Endothelial cell of umbilical vein (primary cell): Measurements from ENCODE around the gene SSC4D. TPM values are rescaled to one million over a fixed set of nuclear protein-coding genes. Genes with fewer than 3 reads are reported as not detected.
A peak's percentile ranks its signal among the peaks of the same experiment; 100 is the strongest.

Source experiments
- BruUV-seq: library from RNA; stranded (reverse); fragments of 400-500 nt; replicated peaks from 2 replicates; lab custom pipeline; 2021; lab: Mats Ljungman, UMichigan
- CTCF ChIA-PET: fragments of 300-600, 350-600 bp; sonication (Branson Sonifier 250); formaldehyde crosslinking; loops from one replicate; lab custom pipeline; 2021; ENCODE audit warnings: antibody characterized with exemption, inconsistent platforms; lab: Charles Lee
- POLR2A ChIA-PET: fragments of 300-600, 350-600 bp; sonication (Branson Sonifier 250); formaldehyde crosslinking; loops from one replicate; lab custom pipeline; 2021; ENCODE audit warnings: antibody characterized with exemption, inconsistent platforms; lab: Charles Lee
- DNase-seq: peaks from one replicate; pipeline ENCODE4 v3.0.0-alpha.2; 2011; ENCODE audit warnings: low read depth, low spot score
- FAIRE-seq: peaks from 2 replicates; lab custom pipeline; 2011; peaks lifted over from hg19 to GRCh38; lab: Jason Lieb, UNC
- H2AFZ ChIP-seq: 2 replicates; pipeline ENCODE4 v1.6.0; 2012; ENCODE audit warnings: low read depth, low read length, control low read depth, inconsistent platforms
- H3K27ac ChIP-seq: 2 replicates; pipeline ENCODE4 v1.5.1; 2011; ENCODE audit warnings: low read depth, mild to moderate bottlenecking, control low read depth, low read length, moderate library complexity; ENCODE audit not compliant: insufficient read depth
- H3K27me3 ChIP-seq, 2 experiments: 2 replicates each; pipeline versions ENCODE4 v1.6.0 to v1.6.1; 2011; ENCODE audit warnings: low read length in 2 of 2, mixed read lengths in 1 of 2; ENCODE audit not compliant: control insufficient read depth in 2 of 2, insufficient read depth in 2 of 2
- H3K36me3 ChIP-seq, 2 experiments: 2 replicates in 1 of 2; 3 replicates in 1 of 2; pipeline ENCODE4 v1.5.1; 2011; ENCODE audit warnings: low read length in 2 of 2, mild to moderate bottlenecking in 1 of 2, moderate library complexity in 1 of 2; ENCODE audit not compliant: control insufficient read depth in 2 of 2, insufficient read depth in 2 of 2; ENCODE audit errors: extremely low read depth in 1 of 2
- H3K4me1 ChIP-seq: 3 replicates; pipeline ENCODE4 v1.5.1; 2011; ENCODE audit warnings: mild to moderate bottlenecking, low read length; ENCODE audit not compliant: control insufficient read depth, insufficient read depth; ENCODE audit errors: extremely low read depth
- H3K4me2 ChIP-seq: 2 replicates; pipeline ENCODE4 v1.6.1; 2011; ENCODE audit warnings: low read length, control low read depth, mixed read lengths; ENCODE audit not compliant: insufficient read depth
- H3K4me3 ChIP-seq, 3 experiments: fragments of 200-600 bp in 1 of 3; sonication (generic), shearing (Covaris generic) in 1 of 3; replicated peaks in 1 of 3; 2 replicates each; pipeline ENCODE4 v1.5.1; 2011 to 2016; ENCODE audit warnings: control low read depth in 3 of 3, low read length in 3 of 3, mild to moderate bottlenecking in 2 of 3, inconsistent platforms in 1 of 3, low read depth in 1 of 3, moderate library complexity in 1 of 3; ENCODE audit not compliant: insufficient read depth in 1 of 3
- H3K79me2 ChIP-seq: 2 replicates; pipeline ENCODE4 v1.6.0; 2012; ENCODE audit warnings: low read length, inconsistent platforms; ENCODE audit not compliant: control insufficient read depth, insufficient read depth
- H3K9ac ChIP-seq: replicated peaks from 2 replicates; pipeline ENCODE3; 2011; ENCODE audit warnings: low read length, control low read depth; ENCODE audit not compliant: insufficient read depth; ENCODE audit errors: extremely low read depth
- H3K9me1 ChIP-seq: replicated peaks from 3 replicates; pipeline ENCODE4 v1.6.0; 2011; ENCODE audit warnings: mild to moderate bottlenecking, low read length; ENCODE audit not compliant: control insufficient read depth, insufficient read depth; ENCODE audit errors: extremely low read depth
- H3K9me3 ChIP-seq: replicated peaks from 2 replicates; pipeline ENCODE4 v1.5.1; 2012; ENCODE audit warnings: low read length, inconsistent platforms; ENCODE audit not compliant: control insufficient read depth, insufficient read depth
- H4K20me1 ChIP-seq: replicated peaks from 2 replicates; pipeline ENCODE3; 2011; ENCODE audit warnings: mild to moderate bottlenecking, low read length; ENCODE audit not compliant: control insufficient read depth, insufficient read depth; ENCODE audit errors: extremely low read depth
- EZH2 ChIP-seq: IDR thresholded peaks from 2 replicates; pipeline ENCODE4 v1.6.1; 2012; ENCODE audit warnings: borderline replicate concordance, low read depth, mild to moderate bottlenecking, moderate library complexity, low read length, inconsistent platforms; ENCODE audit not compliant: severe bottlenecking
- FOS ChIP-seq: IDR thresholded peaks from 2 replicates; pipeline ENCODE4 v1.6.1; 2011; ENCODE audit warnings: mild to moderate bottlenecking, low read length, moderate library complexity, borderline replicate concordance; ENCODE audit not compliant: insufficient read depth
- GATA2 ChIP-seq: IDR thresholded peaks from 2 replicates; pipeline ENCODE4 v1.7.0; 2011; ENCODE audit warnings: low read depth, mild to moderate bottlenecking, moderate library complexity, mixed read lengths, low read length; ENCODE audit not compliant: insufficient read length, insufficient read depth
- JUN ChIP-seq: IDR thresholded peaks from 2 replicates; pipeline ENCODE4 v1.6.1; 2011; ENCODE audit warnings: borderline replicate concordance, low read depth; ENCODE audit not compliant: insufficient read length, insufficient read depth
- MYC ChIP-seq: IDR thresholded peaks from one replicate; pipeline ENCODE4 v1.6.1; 2011; ENCODE audit warnings: mild to moderate bottlenecking, low read depth, low read length
- POLR2A ChIP-seq: IDR thresholded peaks from 2 replicates; pipeline ENCODE4 v1.6.1; 2012; ENCODE audit warnings: low read depth, mild to moderate bottlenecking, control low read depth, low read length
- POLR2AphosphoS5 ChIP-seq: IDR thresholded peaks from 2 replicates; pipeline ENCODE4 v1.6.1; 2012; ENCODE audit warnings: low read depth, mild to moderate bottlenecking, control low read depth, low read length, moderate library complexity; ENCODE audit not compliant: insufficient read depth
- dilution Hi-C: fragments of 300-500 bp; cut with MboI; formaldehyde crosslinking; loops from one replicate; pipeline ENCODE4 v1.15.0; 2019; ENCODE audit warnings: low sequenced_read_pairs; ENCODE audit not compliant: extremely low pct_ligation_motif_present
- intact Hi-C: fragments of 100-400 bp; cut with micrococcal nuclease; formaldehyde crosslinking; loops from one replicate; pipeline ENCODE4 v1.10.0; 2022
- polyA plus RNA-seq, 4 experiments: library from polyadenylated mRNA; depleted of rRNA in 3 of 4; stranded (reverse) in 3 of 4; unstranded in 1 of 4; fragments of >200 nt; gene quantifications; 2 replicates each; pipeline versions ENCODE4 v1.2.1 to v1.2.3, GENCODE V29; 2011 to 2012; ENCODE audit warnings: missing spikeins in 1 of 4
- total RNA-seq: library from RNA; stranded (reverse); gene quantifications from 2 replicates; pipeline ENCODE4 v1.2.3, GENCODE V29; 2021
- TF ChIP-seq, protein P1 (sequence below): IDR thresholded peaks from 2 replicates; pipeline ENCODE4 v1.6.1; 2011; ENCODE audit not compliant: insufficient read depth, insufficient read length
- TF ChIP-seq, protein P2 (sequence below), 2 donors: IDR thresholded peaks; 1 replicate in 1 of 2; 2 replicates in 1 of 2; pipeline ENCODE4 v1.5.1; 2011; ENCODE audit warnings: low read length in 2 of 2, mild to moderate bottlenecking in 2 of 2, moderate library complexity in 2 of 2, control low read depth in 1 of 2, inconsistent platforms in 1 of 2, low read depth in 1 of 2; ENCODE audit not compliant: insufficient read depth in 1 of 2; ENCODE audit errors: extremely low read depth in 1 of 2

The SSC4D gene
- total and polyA plus RNA-seq, 2 donors (not counting 3 experiments of a cell fraction or from before 2014, with no cell fraction given): 0.46 to 0.88 TPM

DNA sequence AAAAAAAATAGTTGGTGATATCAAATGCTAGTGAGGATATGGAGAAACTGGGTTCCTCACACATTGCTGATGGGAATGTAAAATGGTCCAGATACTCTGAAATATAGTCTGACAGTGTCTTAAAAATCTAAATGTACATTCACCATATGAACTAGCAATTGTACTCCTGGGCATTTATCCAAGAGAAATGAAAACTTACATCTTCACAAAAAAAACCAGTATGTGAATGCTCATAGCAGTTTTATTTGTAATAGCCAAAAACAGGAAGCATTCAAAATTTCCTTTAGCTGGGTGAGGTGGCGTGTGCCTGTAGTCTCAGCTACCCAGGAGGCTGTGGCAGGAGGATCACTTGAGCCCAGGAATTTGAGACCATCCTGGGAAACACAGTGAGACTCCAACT, 2.1 kb upstream of the SSC4D start:
- ChIA-PET CTCF (interaction anchor here (0.6 to 2.0 kb wide), 4 partner anchors 10 to 108 kb away, joined by 3 to 6 read pairs (median 4); no protein-coding TSS in a partner anchor), POLR2A (interaction anchor here (1.1 kb wide), 1 partner anchor 12 kb away, joined by 3 read pairs; no protein-coding TSS in a partner anchor)
- intact Hi-C loops (no loop called here), dilution Hi-C loops (no loop called here)
- Histone ChIP-seq H3K9ac (no peak overlapping the region), H3K27ac (no peak overlapping the region), H3K27me3 (no peaks in the 10 kb centered on the region), H3K4me3 (no peak overlapping the region), H3K9me1 (no peaks in the 10 kb centered on the region), H3K9me3 (no peaks in the 10 kb centered on the region), H3K4me2 (no peak overlapping the region), H3K79me2 (no peaks in the 10 kb centered on the region), H3K4me1 (no peaks in the 10 kb centered on the region), H2AFZ (no peak overlapping the region), H4K20me1 (no peaks in the 10 kb centered on the region), H3K36me3 (no peaks in the 10 kb centered on the region)
- DNase-seq (peak; percentile 30), FAIRE-seq (no peak)
- BruUV-seq: no TSS peak
- no peak for TF ChIP-seq FOS
- no peak for TF ChIP-seq JUN
- TF ChIP-seq POLR2AphosphoS5: no peak
- TF ChIP-seq MYC: no peak
- no peak for TF ChIP-seq GATA2
- TF ChIP-seq EZH2: no peak
- no peak for TF ChIP-seq POLR2A
- TF ChIP-seq, protein P1, sequence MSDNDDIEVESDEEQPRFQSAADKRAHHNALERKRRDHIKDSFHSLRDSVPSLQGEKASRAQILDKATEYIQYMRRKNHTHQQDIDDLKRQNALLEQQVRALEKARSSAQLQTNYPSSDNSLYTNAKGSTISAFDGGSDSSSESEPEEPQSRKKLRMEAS: no peak
- TF ChIP-seq, protein P2, sequence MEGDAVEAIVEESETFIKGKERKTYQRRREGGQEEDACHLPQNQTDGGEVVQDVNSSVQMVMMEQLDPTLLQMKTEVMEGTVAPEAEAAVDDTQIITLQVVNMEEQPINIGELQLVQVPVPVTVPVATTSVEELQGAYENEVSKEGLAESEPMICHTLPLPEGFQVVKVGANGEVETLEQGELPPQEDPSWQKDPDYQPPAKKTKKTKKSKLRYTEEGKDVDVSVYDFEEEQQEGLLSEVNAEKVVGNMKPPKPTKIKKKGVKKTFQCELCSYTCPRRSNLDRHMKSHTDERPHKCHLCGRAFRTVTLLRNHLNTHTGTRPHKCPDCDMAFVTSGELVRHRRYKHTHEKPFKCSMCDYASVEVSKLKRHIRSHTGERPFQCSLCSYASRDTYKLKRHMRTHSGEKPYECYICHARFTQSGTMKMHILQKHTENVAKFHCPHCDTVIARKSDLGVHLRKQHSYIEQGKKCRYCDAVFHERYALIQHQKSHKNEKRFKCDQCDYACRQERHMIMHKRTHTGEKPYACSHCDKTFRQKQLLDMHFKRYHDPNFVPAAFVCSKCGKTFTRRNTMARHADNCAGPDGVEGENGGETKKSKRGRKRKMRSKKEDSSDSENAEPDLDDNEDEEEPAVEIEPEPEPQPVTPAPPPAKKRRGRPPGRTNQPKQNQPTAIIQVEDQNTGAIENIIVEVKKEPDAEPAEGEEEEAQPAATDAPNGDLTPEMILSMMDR (IDR thresholded peaks at IDR 0.05; ENCODE audit: extremely low read depth in 1 of 2, insufficient read depth in 1 of 2, low read depth in 1 of 2, low read length in 2 of 2): no peak
